Measurements from ENCODE around the gene NUMA1.
A peak's percentile ranks its signal among the peaks of the same experiment; 100 is the strongest.

NUMA1 gene

DNA sequence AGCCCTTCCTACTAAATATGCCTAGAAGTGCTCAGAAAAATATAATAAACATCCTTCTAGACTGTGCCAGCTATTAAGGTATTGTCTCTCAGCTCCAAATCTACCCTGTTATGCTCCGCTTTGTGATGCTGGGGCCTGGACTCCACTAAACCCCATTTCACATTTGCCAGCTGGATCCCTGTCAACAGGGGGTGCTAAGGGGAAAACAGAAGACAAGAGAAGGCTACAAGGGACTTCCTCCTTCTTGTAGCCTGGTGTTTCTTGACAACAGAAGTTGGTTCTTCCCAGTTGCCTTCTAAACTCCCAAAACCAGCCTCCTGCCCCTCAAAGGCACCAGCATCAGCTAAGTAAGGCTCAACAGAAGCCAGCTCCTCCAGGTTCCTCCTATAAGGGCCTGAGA is 5.2 kb downstream of the NUMA1 start:
- DNase-seq (ENCODE audit: low read depth): no peak
- TF ChIP-seq, protein P1, sequence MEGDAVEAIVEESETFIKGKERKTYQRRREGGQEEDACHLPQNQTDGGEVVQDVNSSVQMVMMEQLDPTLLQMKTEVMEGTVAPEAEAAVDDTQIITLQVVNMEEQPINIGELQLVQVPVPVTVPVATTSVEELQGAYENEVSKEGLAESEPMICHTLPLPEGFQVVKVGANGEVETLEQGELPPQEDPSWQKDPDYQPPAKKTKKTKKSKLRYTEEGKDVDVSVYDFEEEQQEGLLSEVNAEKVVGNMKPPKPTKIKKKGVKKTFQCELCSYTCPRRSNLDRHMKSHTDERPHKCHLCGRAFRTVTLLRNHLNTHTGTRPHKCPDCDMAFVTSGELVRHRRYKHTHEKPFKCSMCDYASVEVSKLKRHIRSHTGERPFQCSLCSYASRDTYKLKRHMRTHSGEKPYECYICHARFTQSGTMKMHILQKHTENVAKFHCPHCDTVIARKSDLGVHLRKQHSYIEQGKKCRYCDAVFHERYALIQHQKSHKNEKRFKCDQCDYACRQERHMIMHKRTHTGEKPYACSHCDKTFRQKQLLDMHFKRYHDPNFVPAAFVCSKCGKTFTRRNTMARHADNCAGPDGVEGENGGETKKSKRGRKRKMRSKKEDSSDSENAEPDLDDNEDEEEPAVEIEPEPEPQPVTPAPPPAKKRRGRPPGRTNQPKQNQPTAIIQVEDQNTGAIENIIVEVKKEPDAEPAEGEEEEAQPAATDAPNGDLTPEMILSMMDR (conservative IDR thresholded peaks at IDR 0.05; ENCODE audit: low read depth, low read length): peak; percentile 40
- H3K4me3 ChIP-seq (ENCODE audit: low read length): no peak overlapping the region

DNA sequence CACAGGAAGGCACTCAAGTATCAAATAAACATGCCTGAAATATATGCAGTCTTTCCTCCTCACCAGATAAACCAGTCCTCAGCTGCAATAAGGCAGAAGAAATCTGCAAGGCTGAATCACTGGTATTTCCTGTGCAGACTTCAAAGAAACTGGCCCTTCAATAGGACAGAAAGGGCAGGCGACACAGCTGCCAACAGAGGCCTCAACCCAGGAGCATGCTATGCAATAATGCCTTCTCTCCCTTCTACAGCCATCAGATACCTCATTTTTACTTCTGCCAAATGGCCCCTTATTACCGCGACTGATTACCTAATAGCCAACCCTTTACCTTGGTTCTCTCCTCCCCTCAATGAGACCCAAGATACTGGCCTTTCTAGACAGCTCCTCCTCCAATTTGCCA is 8.0 kb downstream of the NUMA1 start:
- no peak for DNase-seq (ENCODE audit: low read depth)
- TF ChIP-seq, protein P1 (conservative IDR thresholded peaks at IDR 0.05; ENCODE audit: low read depth, low read length): no peak
- H3K4me3 ChIP-seq (ENCODE audit: low read length): no peak overlapping the region

DNA sequence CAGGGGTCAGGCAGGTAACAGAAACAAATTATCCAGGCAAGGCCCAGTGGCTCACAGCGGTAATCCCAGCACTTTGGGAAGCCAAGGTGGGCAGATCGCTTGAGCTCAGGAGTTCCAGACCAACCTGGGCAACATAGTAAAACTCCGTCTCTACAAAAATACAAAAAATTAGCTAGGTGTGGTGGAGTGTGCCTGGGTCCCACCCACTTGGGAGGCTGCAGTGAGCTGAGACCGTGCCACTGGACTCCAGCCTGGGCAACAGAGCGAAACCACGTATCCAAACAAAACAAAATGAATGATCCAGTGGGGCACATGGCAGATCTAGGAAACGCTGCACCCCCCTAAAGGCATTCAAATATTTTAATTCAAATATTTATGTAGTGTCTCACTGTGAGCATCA is 9.9 kb downstream of the NUMA1 start:
- no peak for DNase-seq (ENCODE audit: low read depth)
- H3K4me3 ChIP-seq (ENCODE audit: low read length): no peak overlapping the region
- TF ChIP-seq, protein P1 (conservative IDR thresholded peaks at IDR 0.05; ENCODE audit: low read depth, low read length): no peak

DNA sequence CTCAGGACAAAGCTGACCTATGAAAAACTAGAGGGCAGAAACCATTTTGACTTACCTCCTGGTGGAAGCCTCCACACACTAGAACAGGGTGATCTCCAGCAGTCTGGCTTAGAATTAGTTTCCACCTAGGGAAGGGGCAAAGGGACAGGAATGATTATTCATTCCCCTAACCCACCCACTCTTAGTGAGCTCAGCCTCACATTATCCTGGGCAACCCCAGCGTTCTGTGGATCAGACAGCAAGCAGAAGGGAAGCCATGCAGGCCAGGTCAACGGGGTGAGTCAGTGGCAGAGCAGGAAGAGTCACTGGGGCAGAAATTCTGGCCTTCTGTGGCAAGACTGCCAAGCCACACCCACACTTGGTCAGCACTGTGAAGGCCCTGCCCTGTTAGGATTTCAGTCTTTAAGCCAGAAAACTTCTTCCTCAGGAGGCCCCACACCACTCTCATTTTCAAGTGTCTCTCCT is 10.5 kb downstream of the NUMA1 start:
- DNase-seq (ENCODE audit: low read depth): peak; percentile 37
- no peak overlapping the region for H3K4me3 ChIP-seq (ENCODE audit: low read length)
- TF ChIP-seq, protein P1 (conservative IDR thresholded peaks at IDR 0.05; ENCODE audit: low read depth, low read length): no peak

DNA sequence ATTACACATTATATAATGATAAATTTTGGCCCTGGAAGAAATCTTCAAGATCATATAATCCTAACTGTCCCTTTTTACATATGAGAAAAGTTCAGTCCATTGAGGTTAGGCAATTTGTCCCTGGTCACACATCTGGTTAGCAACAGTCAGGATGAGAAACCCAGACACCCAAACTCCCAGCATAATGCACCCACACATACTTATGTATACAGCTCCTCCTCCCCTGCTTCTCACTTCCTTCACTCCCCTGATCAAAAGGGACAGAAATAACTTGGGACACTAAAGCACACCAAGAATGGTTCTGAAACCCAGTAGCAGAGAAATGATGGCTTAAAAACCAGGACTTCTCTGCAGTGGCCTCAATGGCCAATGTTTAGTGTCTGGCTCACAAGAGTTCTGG is 11.1 kb downstream of the NUMA1 start:
- TF ChIP-seq, protein P1 (conservative IDR thresholded peaks at IDR 0.05; ENCODE audit: low read depth, low read length): no peak
- H3K4me3 ChIP-seq (ENCODE audit: low read length): no peak overlapping the region
- DNase-seq (ENCODE audit: low read depth): no peak

DNA sequence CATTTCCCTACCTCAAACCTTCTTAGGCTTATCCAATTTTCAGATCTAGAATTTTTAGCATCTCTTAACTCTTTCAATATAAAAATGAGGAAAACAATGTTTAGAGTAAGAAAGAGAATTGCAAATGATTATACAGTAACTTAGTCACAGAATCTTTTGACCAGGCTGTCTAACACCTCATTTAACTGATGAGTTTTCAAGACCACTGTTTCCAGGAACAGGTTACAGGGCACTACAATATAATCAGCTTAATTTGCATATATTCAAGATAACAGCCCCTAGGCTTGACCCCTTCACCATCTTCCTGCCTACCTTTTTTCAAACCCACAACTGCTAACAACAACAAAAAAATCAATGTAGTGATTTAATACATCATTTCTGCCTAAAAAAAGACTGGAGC is 12.7 kb downstream of the NUMA1 start:
- no peak for DNase-seq (ENCODE audit: low read depth)
- TF ChIP-seq, protein P1 (conservative IDR thresholded peaks at IDR 0.05; ENCODE audit: low read depth, low read length): no peak
- H3K4me3 ChIP-seq (ENCODE audit: low read length): no peak overlapping the region

DNA sequence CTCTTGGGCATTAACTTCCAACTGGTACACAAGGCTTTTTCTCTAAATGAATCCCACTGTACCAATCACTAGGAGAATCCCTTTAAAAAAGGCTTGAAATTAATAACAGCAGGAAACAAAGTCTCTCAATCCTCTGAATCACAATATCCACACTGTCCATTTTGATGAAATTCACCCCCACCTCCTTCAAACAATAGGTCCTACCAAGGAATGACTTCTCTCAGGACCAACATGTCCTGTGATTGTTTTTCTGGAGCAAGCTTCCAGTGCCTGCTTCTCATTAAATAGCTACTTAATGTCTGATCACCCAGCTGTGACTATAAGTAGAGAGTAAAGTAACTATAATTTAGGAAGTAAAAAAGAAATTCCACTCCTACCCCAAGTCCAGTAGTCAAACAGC is 13.1 kb downstream of the NUMA1 start:
- H3K4me3 ChIP-seq (ENCODE audit: low read length): no peak overlapping the region

More for the DNA sequence above, 13.1 kb downstream of the NUMA1 start:
- TF ChIP-seq, protein P1 (conservative IDR thresholded peaks at IDR 0.05; ENCODE audit: low read depth, low read length): no peak
- no peak for DNase-seq (ENCODE audit: low read depth)
